ENCODE results near the gene SOBP. TPM values are rescaled to one million over a fixed set of nuclear protein-coding genes. Genes with fewer than 3 reads are reported as not detected.

Gene SOBP
- total and polyA plus RNA-seq, 2 experiments from 2014 or later = 1.5 to 3.0 TPM

DNA sequence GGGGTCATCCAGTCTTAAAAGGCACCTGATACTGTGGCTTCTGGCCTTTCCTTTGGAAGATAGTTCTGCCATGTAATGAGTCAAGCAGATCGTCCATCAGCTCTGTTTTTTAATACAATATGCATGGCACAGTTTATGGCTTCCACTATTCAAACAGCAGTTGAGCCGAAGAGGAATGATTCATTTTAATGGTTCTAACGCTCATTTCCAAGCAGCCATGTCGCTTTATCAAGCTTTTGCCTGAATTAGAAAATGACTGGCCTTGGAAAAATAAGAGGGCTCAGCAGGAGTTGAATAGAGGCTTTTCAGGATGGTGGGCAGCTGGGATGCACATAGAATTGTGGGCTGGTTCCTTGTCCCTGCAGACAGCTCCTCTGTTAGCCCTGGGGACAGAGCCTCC is 138.1 kb downstream of the SOBP start:
- Histone ChIP-seq H3K9me2 (ENCODE audit: insufficient read depth) (no peaks in the 10 kb centered on the region), H3F3A (replicated peaks; ENCODE audit: low read depth) (no peaks in the 10 kb centered on the region), H4K20me1 (replicated peaks; ENCODE audit: insufficient read depth) (no peaks in the 10 kb centered on the region), H3K4me2 (peak overlapping the region; percentile 4; the same call in 1 of the 2 replicates), H3K79me2 (replicated peaks; ENCODE audit: insufficient read depth) (no peaks in the 10 kb centered on the region), H2AFZ (no peak overlapping the region), H3K36me3 (ENCODE audit: insufficient read depth) (no peaks in the 10 kb centered on the region), H3K4me3 (no peak overlapping the region), H3K27ac (ENCODE audit: low read depth) (no peak overlapping the region), H3K27me3 (ENCODE audit: insufficient read depth) (peaks cover 14% of the 10 kb centered on the region), H3K4me1 (ENCODE audit: insufficient read depth) (peaks cover 37% of the 10 kb centered on the region)
- DNase-seq (ENCODE audit: low spot score) (no peak), ATAC-seq (peak; percentile 27; the same call in 2 of the 3 replicates)
- peaks cover 7% of the 10 kb centered on the region for H3K27me3 Mint-ChIP-seq (ENCODE audit: insufficient read depth, low read depth, poor library complexity)
- no peak overlapping the region for H3K4me3 Mint-ChIP-seq
- no peak for TF ChIP-seq POLR2AphosphoS5 (IDR thresholded peaks at IDR 0.05; ENCODE audit: low read depth)
- no peaks in the 10 kb centered on the region for H3K9me3 Mint-ChIP-seq
- no peaks in the 10 kb centered on the region for H3K36me3 Mint-ChIP-seq (ENCODE audit: low read depth)
- no peak overlapping the region for H3K27ac Mint-ChIP-seq
- H3K4me1 Mint-ChIP-seq = peaks cover 46% of the 10 kb centered on the region

DNA sequence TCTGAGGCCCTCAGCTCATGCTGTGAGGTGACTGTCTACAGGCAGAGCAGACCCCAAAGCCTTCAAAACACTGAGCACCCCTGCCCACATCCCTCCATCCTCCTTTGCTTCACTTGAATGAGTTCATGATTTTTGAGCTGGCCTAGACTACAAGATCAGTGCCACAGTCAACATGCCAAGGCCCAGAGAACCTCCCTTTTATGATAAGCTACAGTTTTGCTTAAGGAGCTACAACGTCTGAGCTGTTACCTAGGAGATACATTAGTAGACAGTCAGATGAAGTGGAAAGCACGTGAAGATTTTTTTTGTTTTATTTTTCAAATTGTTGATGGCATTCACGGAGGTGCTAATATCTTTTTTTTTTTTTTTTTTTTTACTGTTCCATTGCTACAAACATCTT is 139.0 kb downstream of the SOBP start:
- peaks cover 23% of the 10 kb centered on the region for H3K27me3 ChIP-seq (ENCODE audit: insufficient read depth)
- no peak overlapping the region for H3K4me2 ChIP-seq
- H3K36me3 ChIP-seq (ENCODE audit: insufficient read depth) = no peaks in the 10 kb centered on the region
- H3K27ac ChIP-seq (ENCODE audit: low read depth) = no peak overlapping the region
- H3K36me3 Mint-ChIP-seq (ENCODE audit: low read depth) = no peaks in the 10 kb centered on the region
- ATAC-seq (no peak), DNase-seq (ENCODE audit: low spot score) (no peak)
- peaks cover 42% of the 10 kb centered on the region for H3K4me1 Mint-ChIP-seq
- H4K20me1 ChIP-seq (replicated peaks; ENCODE audit: insufficient read depth) = no peaks in the 10 kb centered on the region
- no peaks in the 10 kb centered on the region for H3F3A ChIP-seq (replicated peaks; ENCODE audit: low read depth)
- peaks cover 33% of the 10 kb centered on the region for H3K4me1 ChIP-seq (ENCODE audit: insufficient read depth)
- H3K27me3 Mint-ChIP-seq (ENCODE audit: insufficient read depth, low read depth, poor library complexity) = peaks cover 16% of the 10 kb centered on the region
- H2AFZ ChIP-seq = no peak overlapping the region
- no peak overlapping the region for H3K4me3 Mint-ChIP-seq
- no peak overlapping the region for H3K4me3 ChIP-seq
- no peak overlapping the region for H3K27ac Mint-ChIP-seq
- no peaks in the 10 kb centered on the region for H3K9me2 ChIP-seq (ENCODE audit: insufficient read depth)
- H3K9me3 Mint-ChIP-seq = no peaks in the 10 kb centered on the region
- H3K79me2 ChIP-seq (replicated peaks; ENCODE audit: insufficient read depth) = no peaks in the 10 kb centered on the region
- TF ChIP-seq POLR2AphosphoS5 (IDR thresholded peaks at IDR 0.05; ENCODE audit: low read depth) (no peak), ZNF114 (CRISPR knock-in tag; IDR thresholded peaks at IDR 0.05) (no peak), EZH2phosphoT487 (IDR thresholded peaks at IDR 0.05; ENCODE audit: unreplicated experiment) (no peak), STAT1 (IDR thresholded peaks at IDR 0.05; ENCODE audit: unreplicated experiment) (no peak), NANOG (IDR thresholded peaks at IDR 0.05; ENCODE audit: borderline replicate concordance) (no peak), EZH2 (IDR thresholded peaks at IDR 0.05; ENCODE audit: low read depth, unreplicated experiment) (no peak), JUNB (IDR thresholded peaks at IDR 0.05; ENCODE audit: unreplicated experiment) (no peak), CREB1 (CRISPR knock-in tag; IDR thresholded peaks at IDR 0.05; ENCODE audit: low read depth) (no peak)
- TF ChIP-seq, protein P1, sequence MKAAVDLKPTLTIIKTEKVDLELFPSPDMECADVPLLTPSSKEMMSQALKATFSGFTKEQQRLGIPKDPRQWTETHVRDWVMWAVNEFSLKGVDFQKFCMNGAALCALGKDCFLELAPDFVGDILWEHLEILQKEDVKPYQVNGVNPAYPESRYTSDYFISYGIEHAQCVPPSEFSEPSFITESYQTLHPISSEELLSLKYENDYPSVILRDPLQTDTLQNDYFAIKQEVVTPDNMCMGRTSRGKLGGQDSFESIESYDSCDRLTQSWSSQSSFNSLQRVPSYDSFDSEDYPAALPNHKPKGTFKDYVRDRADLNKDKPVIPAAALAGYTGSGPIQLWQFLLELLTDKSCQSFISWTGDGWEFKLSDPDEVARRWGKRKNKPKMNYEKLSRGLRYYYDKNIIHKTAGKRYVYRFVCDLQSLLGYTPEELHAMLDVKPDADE (IDR thresholded peaks at IDR 0.05) = no peak
- TF ChIP-seq, protein P2, sequence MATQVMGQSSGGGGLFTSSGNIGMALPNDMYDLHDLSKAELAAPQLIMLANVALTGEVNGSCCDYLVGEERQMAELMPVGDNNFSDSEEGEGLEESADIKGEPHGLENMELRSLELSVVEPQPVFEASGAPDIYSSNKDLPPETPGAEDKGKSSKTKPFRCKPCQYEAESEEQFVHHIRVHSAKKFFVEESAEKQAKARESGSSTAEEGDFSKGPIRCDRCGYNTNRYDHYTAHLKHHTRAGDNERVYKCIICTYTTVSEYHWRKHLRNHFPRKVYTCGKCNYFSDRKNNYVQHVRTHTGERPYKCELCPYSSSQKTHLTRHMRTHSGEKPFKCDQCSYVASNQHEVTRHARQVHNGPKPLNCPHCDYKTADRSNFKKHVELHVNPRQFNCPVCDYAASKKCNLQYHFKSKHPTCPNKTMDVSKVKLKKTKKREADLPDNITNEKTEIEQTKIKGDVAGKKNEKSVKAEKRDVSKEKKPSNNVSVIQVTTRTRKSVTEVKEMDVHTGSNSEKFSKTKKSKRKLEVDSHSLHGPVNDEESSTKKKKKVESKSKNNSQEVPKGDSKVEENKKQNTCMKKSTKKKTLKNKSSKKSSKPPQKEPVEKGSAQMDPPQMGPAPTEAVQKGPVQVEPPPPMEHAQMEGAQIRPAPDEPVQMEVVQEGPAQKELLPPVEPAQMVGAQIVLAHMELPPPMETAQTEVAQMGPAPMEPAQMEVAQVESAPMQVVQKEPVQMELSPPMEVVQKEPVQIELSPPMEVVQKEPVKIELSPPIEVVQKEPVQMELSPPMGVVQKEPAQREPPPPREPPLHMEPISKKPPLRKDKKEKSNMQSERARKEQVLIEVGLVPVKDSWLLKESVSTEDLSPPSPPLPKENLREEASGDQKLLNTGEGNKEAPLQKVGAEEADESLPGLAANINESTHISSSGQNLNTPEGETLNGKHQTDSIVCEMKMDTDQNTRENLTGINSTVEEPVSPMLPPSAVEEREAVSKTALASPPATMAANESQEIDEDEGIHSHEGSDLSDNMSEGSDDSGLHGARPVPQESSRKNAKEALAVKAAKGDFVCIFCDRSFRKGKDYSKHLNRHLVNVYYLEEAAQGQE (IDR thresholded peaks at IDR 0.05; ENCODE audit: unreplicated experiment) = no peak
- TF ChIP-seq, protein P3, sequence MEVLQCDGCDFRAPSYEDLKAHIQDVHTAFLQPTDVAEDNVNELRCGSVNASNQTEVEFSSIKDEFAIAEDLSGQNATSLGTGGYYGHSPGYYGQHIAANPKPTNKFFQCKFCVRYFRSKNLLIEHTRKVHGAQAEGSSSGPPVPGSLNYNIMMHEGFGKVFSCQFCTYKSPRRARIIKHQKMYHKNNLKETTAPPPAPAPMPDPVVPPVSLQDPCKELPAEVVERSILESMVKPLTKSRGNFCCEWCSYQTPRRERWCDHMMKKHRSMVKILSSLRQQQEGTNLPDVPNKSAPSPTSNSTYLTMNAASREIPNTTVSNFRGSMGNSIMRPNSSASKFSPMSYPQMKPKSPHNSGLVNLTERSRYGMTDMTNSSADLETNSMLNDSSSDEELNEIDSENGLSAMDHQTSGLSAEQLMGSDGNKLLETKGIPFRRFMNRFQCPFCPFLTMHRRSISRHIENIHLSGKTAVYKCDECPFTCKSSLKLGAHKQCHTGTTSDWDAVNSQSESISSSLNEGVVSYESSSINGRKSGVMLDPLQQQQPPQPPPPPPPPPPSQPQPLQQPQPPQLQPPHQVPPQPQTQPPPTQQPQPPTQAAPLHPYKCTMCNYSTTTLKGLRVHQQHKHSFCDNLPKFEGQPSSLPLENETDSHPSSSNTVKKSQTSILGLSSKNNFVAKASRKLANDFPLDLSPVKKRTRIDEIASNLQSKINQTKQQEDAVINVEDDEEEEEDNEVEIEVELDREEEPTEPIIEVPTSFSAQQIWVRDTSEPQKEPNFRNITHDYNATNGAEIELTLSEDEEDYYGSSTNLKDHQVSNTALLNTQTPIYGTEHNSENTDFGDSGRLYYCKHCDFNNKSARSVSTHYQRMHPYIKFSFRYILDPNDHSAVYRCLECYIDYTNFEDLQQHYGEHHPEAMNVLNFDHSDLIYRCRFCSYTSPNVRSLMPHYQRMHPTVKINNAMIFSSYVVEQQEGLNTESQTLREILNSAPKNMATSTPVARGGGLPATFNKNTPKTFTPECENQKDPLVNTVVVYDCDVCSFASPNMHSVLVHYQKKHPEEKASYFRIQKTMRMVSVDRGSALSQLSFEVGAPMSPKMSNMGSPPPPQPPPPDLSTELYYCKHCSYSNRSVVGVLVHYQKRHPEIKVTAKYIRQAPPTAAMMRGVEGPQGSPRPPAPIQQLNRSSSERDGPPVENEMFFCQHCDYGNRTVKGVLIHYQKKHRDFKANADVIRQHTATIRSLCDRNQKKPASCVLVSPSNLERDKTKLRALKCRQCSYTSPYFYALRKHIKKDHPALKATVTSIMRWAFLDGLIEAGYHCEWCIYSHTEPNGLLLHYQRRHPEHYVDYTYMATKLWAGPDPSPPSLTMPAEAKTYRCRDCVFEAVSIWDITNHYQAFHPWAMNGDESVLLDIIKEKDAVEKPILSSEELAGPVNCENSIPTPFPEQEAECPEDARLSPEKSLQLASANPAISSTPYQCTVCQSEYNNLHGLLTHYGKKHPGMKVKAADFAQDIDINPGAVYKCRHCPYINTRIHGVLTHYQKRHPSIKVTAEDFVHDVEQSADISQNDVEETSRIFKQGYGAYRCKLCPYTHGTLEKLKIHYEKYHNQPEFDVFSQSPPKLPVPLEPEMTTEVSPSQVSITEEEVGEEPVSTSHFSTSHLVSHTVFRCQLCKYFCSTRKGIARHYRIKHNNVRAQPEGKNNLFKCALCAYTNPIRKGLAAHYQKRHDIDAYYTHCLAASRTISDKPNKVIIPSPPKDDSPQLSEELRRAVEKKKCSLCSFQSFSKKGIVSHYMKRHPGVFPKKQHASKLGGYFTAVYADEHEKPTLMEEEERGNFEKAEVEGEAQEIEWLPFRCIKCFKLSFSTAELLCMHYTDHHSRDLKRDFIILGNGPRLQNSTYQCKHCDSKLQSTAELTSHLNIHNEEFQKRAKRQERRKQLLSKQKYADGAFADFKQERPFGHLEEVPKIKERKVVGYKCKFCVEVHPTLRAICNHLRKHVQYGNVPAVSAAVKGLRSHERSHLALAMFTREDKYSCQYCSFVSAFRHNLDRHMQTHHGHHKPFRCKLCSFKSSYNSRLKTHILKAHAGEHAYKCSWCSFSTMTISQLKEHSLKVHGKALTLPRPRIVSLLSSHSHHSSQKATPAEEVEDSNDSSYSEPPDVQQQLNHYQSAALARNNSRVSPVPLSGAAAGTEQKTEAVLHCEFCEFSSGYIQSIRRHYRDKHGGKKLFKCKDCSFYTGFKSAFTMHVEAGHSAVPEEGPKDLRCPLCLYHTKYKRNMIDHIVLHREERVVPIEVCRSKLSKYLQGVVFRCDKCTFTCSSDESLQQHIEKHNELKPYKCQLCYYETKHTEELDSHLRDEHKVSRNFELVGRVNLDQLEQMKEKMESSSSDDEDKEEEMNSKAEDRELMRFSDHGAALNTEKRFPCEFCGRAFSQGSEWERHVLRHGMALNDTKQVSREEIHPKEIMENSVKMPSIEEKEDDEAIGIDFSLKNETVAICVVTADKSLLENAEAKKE (CRISPR knock-in tag; IDR thresholded peaks at IDR 0.05) = no peak
